Mucosa of rectum (tissue), 2 donors: ENCODE results near the gene GPC4.

Source experiments
- H3K27ac ChIP-seq, 2 donors: one replicate each; pipeline ENCODE4 v1.7.0; 2013; ENCODE audit warnings: inconsistent platforms in 2 of 2, low read depth in 2 of 2, low read length in 2 of 2
- H3K27me3 ChIP-seq, 2 donors: one replicate each; pipeline ENCODE4 v1.7.0; 2013; ENCODE audit warnings: low read length in 2 of 2; ENCODE audit not compliant: control insufficient read depth in 2 of 2, insufficient read depth in 2 of 2
- H3K36me3 ChIP-seq, 2 donors: one replicate each; pipeline ENCODE4 v1.7.0; 2013; ENCODE audit warnings: low read length in 2 of 2; ENCODE audit not compliant: control insufficient read depth in 2 of 2, insufficient read depth in 2 of 2
- H3K4me1 ChIP-seq, 2 donors: one replicate each; pipeline ENCODE4 v1.7.0; 2013; ENCODE audit warnings: low read length in 2 of 2, mild to moderate bottlenecking in 1 of 2; ENCODE audit not compliant: control insufficient read depth in 2 of 2, insufficient read depth in 2 of 2
- H3K4me3 ChIP-seq, 2 donors: one replicate each; pipeline ENCODE4 v1.7.0; 2013; ENCODE audit warnings: low read length in 2 of 2
- H3K9ac ChIP-seq, 2 donors: one replicate each; pipeline ENCODE4 v1.7.0; 2013; ENCODE audit warnings: low read length in 2 of 2, low read depth in 1 of 2, mild to moderate bottlenecking in 1 of 2
- H3K9me3 ChIP-seq, 2 donors: one replicate each; pipeline ENCODE4 v1.7.0; 2013; ENCODE audit warnings: low read length in 2 of 2; ENCODE audit not compliant: control insufficient read depth in 2 of 2
- donor health status: healthy.
- donor health status: Normal muscosa, but diverticular disease.

Gene GPC4

DNA sequence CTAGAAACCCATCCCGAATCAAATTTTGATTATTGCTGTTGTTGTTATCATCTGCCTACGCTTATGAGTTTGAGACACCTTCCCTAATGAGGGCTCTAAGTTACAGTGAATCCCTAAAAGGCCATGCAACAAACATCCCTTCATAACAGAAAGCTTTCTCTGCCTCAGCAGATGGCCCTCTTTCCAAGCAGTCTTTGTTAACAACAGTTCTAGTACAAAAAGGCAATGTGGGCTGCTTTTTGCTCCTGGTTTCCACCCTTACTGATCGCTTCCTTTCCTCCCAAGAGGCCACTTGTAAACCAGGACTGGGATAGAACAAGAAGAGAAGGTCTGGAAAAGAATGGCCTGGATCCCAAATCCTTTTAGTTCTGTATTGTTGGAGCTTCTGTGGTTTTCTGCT is 24.2 kb downstream of the GPC4 start:
- H3K36me3 ChIP-seq = no peaks in the 10 kb centered on the region
- no peak overlapping the region for H3K4me3 ChIP-seq
- no peaks in the 10 kb centered on the region for H3K9me3 ChIP-seq
- H3K9ac ChIP-seq = no peak overlapping the region
- no peak overlapping the region for H3K27ac ChIP-seq
- H3K4me1 ChIP-seq = peaks cover 3 to 4% of the 10 kb centered on the region in 2 donors
- peaks cover 0 to 5% of the 10 kb centered on the region in 2 donors for H3K27me3 ChIP-seq

DNA sequence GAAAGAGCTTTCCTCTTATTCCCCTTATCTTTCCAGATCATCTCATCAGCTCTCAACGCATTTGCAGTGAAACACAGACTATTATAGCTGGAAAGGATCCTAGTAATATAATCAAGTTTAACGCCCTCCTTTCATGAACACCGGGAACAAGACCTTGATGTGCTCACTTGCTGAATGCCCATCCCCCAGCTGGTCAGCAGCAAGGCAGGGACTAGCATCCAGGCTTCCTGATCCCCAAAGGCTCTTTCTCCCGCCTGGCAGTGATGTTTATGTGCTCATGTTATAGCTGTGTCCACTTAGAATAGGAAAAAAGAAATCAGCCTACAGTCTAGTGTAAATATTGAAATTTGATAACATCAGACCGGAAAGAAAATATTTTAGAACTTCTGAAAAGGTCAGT is 24.6 kb downstream of the GPC4 start:
- Histone ChIP-seq H3K4me3 (no peak overlapping the region), H3K36me3 (no peaks in the 10 kb centered on the region), H3K27me3 (peaks cover 0 to 5% of the 10 kb centered on the region in 2 donors), H3K27ac (no peak overlapping the region), H3K4me1 (peaks cover 3 to 4% of the 10 kb centered on the region in 2 donors), H3K9me3 (no peaks in the 10 kb centered on the region), H3K9ac (no peak overlapping the region)

DNA sequence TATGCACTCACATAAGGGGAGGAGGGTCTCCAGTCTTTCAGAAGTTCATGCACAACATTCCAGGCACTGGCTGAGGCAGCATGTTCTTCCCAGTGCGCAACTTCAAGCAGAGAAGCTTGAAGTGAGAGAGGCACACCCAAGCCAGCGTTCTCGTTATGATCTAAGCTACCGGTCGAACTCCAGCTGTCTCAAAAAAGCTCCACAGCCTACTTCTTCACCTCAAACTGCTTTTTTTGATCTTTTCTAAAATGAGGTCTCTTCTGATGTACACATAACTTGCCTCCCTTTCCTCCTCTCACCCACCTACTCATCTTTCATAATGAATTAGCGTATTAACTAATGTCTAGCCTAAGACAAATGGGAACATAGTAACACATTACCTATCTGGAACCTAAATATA is 25.3 kb downstream of the GPC4 start:
- H3K27me3 ChIP-seq = peaks cover 0 to 5% of the 10 kb centered on the region in 2 donors
- no peaks in the 10 kb centered on the region for H3K9me3 ChIP-seq
- H3K36me3 ChIP-seq = no peaks in the 10 kb centered on the region
- H3K4me1 ChIP-seq = peaks cover 3 to 4% of the 10 kb centered on the region in 2 donors
- no peak overlapping the region for H3K27ac ChIP-seq
- H3K9ac ChIP-seq = no peak overlapping the region
- H3K4me3 ChIP-seq = no peak overlapping the region

DNA sequence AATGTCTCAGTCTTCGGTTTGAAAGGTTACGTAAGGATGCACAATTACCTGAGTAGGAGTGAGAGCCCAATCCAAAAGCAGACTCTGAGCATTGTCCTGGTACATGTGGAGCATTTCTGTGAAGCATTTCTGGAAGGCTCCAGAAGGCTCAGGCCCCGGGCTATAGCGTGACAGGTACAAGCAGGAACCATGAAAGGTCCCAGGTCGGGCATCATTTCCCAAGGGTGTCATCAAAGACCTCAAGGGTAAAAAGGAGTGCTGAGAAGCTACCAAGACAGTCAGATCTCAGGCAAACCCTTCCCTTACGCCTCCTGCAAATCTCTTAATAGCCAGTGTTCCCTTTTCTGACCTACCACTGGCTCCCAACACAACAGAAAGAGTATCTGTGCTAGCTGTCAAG is 30.8 kb downstream of the GPC4 start:
- H3K4me3 ChIP-seq = no peak overlapping the region
- H3K36me3 ChIP-seq = no peaks in the 10 kb centered on the region
- peaks cover 0 to 3% of the 10 kb centered on the region in 2 donors for H3K27me3 ChIP-seq
- no peaks in the 10 kb centered on the region for H3K9me3 ChIP-seq
- H3K4me1 ChIP-seq = peaks cover 0 to 3% of the 10 kb centered on the region in 2 donors
- no peak overlapping the region for H3K9ac ChIP-seq
- no peak overlapping the region for H3K27ac ChIP-seq

DNA sequence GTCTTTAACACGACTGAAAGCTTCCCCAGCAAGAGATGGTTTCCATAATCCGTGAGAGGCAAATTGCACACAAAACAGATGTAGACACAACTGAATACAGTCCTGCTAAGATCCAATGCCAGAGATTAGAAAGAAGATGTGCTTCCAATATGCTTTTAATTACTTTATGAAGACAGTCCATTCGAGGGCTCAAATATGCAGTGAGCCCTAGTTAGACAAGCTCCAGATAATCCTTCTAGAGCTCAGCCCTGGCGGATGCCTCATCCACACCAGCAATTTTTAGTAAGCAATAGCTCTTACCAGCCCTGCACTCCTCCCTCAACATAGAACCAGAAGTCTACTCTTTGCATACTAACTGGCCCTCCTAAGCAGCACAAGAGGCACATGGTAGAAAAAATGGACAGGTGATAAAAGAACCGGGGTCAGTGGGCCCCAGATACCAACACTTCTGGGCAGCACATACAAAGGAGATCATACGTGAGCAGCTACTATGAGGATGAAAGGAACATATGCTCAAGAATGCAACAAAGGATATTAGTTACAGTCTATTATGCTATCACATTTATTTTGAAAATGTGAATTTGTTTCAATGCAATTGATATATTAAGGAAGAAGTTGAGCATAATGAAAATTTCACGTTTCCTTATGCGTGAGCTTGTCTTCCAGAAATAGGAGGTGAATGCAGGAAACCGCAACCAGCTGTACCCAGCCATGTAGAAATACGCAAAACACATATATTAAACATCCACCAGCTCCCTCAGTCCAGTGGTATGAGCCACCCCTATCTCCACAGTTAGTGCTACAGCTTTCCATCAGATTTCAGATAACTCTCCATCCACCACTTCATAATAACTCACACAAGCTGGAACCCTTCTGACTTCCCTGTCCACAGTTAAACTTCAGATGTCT is 34.3 kb downstream of the GPC4 start:
- H3K4me1 ChIP-seq = peaks cover 6% of the 10 kb centered on the region in 2 donors

DNA sequence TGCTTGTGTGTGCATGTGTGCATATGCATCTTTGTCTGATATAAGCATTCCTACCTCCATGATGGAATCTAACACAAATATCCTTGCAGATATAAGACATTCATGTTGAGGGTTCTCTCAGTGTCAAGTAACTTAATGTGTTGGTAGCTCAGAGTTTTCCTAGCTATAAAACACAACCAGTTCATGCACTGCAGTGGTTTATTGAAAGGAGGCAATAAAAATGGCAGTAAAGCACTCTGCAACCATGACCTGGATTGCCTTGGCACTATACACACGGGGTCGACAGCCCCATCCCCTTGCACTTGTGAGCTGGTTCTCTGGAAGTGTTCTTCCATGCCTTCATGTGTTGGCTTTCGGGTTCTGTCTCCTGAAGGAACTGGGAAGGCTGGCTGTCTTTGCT is 38.9 kb downstream of the GPC4 start:
- no peaks in the 10 kb centered on the region for H3K9me3 ChIP-seq
- no peak overlapping the region for H3K4me3 ChIP-seq
- no peaks in the 10 kb centered on the region for H3K36me3 ChIP-seq
- no peaks in the 10 kb centered on the region for H3K27me3 ChIP-seq
- no peak overlapping the region for H3K9ac ChIP-seq
- peaks cover 6% of the 10 kb centered on the region in 2 donors for H3K4me1 ChIP-seq
- no peak overlapping the region for H3K27ac ChIP-seq

More for the DNA sequence above, 34.3 kb downstream of the GPC4 start:
- Histone ChIP-seq H3K9me3 (no peaks in the 10 kb centered on the region), H3K27me3 (no peaks in the 10 kb centered on the region), H3K36me3 (no peaks in the 10 kb centered on the region), H3K27ac (no peak overlapping the region), H3K4me3 (no peak overlapping the region), H3K9ac (no peak overlapping the region)

DNA sequence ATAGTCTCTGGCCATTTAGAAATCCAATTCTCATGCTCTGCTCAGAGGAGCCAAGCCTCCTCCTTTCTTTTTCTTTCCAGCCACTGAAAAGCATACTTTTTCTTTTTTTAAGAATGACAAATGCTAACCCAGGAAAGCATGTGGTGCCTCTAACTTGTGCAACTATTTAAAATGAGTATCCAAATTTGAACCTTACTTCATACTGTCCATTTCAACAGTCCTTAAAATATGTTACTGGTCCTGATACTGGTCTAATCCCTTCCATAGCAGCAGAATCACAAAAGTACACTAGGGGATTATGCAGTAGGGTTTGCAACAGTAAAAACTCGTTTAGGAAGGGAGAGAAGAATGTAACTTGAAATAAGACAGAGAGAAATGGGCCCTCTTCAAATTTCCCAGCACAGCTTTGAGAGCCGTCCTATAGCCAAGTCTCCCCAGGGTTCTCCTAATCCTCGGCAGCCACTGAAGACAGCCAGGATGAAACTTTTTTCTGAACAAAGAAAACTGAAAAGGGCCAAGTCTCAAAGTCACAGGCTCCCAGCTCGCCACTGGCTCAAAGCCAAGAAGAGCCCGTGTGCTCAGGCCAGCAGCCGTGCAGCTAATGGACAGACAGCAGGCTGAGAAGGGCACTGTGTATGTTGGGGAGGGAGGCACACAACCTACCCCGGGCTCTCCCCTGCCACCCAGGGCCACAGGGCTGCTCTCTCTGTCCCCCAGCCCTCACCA is 39.5 kb downstream of the GPC4 start:
- Histone ChIP-seq H3K36me3 (no peaks in the 10 kb centered on the region), H3K9me3 (no peaks in the 10 kb centered on the region), H3K27ac (no peak overlapping the region), H3K27me3 (peaks cover 0 to 2% of the 10 kb centered on the region in 2 donors), H3K4me3 (no peak overlapping the region), H3K9ac (no peak overlapping the region), H3K4me1 (peaks cover 6% of the 10 kb centered on the region in 2 donors)

DNA sequence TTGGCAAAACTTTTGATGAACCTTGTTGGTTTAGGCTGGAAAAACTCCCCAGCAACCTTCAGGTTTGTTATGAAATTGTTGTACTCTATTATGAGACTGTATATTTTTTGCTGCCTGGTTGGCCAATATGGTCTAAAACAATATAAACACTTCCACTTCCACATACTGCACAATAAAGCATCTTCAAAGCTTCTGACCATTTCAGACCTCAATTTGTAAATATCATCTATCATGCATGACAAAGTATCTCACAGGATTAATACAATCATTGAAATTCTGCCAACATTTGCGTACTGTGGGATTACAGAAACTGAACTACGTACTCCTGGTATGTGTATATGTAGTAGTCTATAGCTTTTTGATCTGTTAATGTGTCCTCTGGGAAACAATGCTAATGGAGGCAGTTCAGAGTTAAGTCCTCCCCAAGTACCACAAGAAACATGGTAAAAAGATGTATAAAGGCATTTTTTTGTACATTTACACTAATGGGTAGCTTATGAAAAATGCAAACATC is 40.4 kb downstream of the GPC4 start:
- H3K4me1 ChIP-seq = peaks cover 6% of the 10 kb centered on the region in 2 donors
- no peaks in the 10 kb centered on the region for H3K36me3 ChIP-seq
- peaks cover 0 to 2% of the 10 kb centered on the region in 2 donors for H3K27me3 ChIP-seq
- no peak overlapping the region for H3K27ac ChIP-seq
- H3K9me3 ChIP-seq = no peaks in the 10 kb centered on the region
- H3K4me3 ChIP-seq = no peak overlapping the region
- H3K9ac ChIP-seq = no peak overlapping the region

DNA sequence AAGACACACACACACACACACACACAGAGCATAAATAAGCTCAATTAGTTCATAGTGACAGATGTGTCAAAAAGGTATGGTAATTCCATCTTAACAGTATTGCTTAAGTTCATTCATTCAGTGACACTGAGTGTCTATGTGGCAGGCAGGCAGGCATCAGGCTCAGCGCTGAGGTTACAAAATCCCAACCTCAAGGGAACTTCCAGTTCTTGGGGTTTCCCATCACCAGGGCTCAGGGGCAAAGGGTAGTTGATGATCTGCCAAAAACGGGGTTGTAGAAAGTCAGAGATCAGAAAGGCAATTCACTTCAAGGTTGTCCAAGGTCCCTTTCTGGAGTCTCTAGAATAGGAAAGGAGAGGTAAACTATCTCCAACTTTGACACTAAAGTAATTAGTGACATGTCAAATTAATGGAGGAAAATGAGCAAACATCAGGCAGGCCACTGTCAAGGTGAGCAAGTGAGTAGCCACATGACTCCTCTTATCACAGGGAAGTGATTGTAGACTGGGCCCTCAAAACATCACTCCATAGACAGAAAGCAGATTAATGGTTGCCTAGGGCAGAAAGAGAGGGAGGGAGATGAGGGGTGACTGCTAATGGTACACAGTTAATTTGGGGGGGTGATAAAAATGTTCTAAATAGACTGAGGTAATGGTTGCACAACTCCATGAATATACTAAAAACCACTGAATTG is 41.8 kb downstream of the GPC4 start:
- Histone ChIP-seq H3K4me1 (peaks cover 6% of the 10 kb centered on the region in 2 donors), H3K9ac (no peak overlapping the region), H3K36me3 (no peaks in the 10 kb centered on the region), H3K4me3 (no peak overlapping the region), H3K27me3 (peaks cover 0 to 2% of the 10 kb centered on the region in 2 donors), H3K27ac (no peak overlapping the region), H3K9me3 (no peaks in the 10 kb centered on the region)
